HFFc6 (cell line): ENCODE data around the gene JMJD4. TPM values are rescaled to one million over a fixed set of nuclear protein-coding genes. Genes with fewer than 3 reads are reported as not detected.
A peak's percentile ranks its signal among the peaks of the same experiment; 100 is the strongest.

ENCODE experiments used
- DNase-seq: peaks from one replicate; pipeline ENCODE4 v3.0.0-alpha.2; 2018
- H3K27ac Mint-ChIP-seq: 2 replicates; pipeline ENCODE4 v1.8.0; 2020; ENCODE audit warnings: mild to moderate bottlenecking, mixed read lengths
- H3K27me3 Mint-ChIP-seq: 2 replicates; pipeline ENCODE4 v1.8.0; 2021; ENCODE audit warnings: mild to moderate bottlenecking, moderate library complexity, mixed read lengths; ENCODE audit not compliant: insufficient read depth
- H3K36me3 Mint-ChIP-seq: 2 replicates; pipeline ENCODE4 v1.8.0; 2021; ENCODE audit warnings: low read depth, mixed read lengths
- H3K4me1 Mint-ChIP-seq: 2 replicates; pipeline ENCODE4 v1.8.0; 2020; ENCODE audit warnings: low read depth, mixed read lengths
- H3K4me3 Mint-ChIP-seq: 2 replicates; pipeline ENCODE4 v1.8.0; 2020; ENCODE audit warnings: mild to moderate bottlenecking, moderate library complexity, mixed read lengths
- H3K9me3 Mint-ChIP-seq: 2 replicates; pipeline ENCODE4 v1.8.0; 2020; ENCODE audit warnings: mild to moderate bottlenecking, mixed read lengths
- total RNA-seq, 6 experiments: library from RNA; stranded (reverse); fragmentation: NEBNext Ultra II Directional; extraction: Animal tissue kit (Norgen Biotek cat#: 25700); gene quantifications; 2 replicates in 1 of 6; 3 replicates in 5 of 6; pipeline ENCODE4 v1.2.3, GENCODE V29; 2021
- TF ChIP-seq, protein P1 (sequence below): fragments of 200-600 bp; sonication (generic); IDR thresholded peaks from 2 replicates; pipeline ENCODE4 v1.5.0; 2021; ENCODE audit warnings: antibody characterized with exemption, mild to moderate bottlenecking

Gene JMJD4
- total RNA-seq, 6 experiments from 2014 or later = 20.2 to 23.1 (median 21.5) TPM

DNA sequence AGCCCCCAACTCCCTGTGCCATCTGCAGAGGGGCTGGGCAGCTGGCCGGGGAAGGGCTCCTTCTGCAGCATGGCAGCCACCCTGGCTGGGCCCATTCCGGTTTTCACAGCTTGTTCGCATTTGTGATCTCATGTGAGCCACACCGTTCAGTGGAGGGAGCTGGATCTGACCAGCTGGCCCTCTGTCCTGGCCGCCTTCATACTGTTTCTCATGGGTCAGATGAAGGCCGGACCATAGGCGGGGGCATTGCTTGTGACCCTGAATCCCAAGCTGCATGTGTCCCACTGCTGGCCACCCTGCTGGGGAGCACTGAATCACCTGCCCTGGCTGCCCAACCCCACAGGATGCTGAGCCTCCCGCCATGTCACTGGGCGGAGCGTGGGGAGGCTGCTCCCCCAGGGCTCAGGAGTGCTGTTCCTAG is 43.9 kb upstream of the JMJD4 start:
- Mint-ChIP-seq H3K4me1 (peaks cover 60% of the 10 kb centered on the region), H3K4me3 (no peak overlapping the region), H3K9me3 (no peaks in the 10 kb centered on the region), H3K27ac (peak overlapping the region; percentile 70), H3K27me3 (no peaks in the 10 kb centered on the region), H3K36me3 (peaks cover 6% of the 10 kb centered on the region)
- DNase-seq = no peak
- TF ChIP-seq, protein P1, sequence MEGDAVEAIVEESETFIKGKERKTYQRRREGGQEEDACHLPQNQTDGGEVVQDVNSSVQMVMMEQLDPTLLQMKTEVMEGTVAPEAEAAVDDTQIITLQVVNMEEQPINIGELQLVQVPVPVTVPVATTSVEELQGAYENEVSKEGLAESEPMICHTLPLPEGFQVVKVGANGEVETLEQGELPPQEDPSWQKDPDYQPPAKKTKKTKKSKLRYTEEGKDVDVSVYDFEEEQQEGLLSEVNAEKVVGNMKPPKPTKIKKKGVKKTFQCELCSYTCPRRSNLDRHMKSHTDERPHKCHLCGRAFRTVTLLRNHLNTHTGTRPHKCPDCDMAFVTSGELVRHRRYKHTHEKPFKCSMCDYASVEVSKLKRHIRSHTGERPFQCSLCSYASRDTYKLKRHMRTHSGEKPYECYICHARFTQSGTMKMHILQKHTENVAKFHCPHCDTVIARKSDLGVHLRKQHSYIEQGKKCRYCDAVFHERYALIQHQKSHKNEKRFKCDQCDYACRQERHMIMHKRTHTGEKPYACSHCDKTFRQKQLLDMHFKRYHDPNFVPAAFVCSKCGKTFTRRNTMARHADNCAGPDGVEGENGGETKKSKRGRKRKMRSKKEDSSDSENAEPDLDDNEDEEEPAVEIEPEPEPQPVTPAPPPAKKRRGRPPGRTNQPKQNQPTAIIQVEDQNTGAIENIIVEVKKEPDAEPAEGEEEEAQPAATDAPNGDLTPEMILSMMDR = no peak

DNA sequence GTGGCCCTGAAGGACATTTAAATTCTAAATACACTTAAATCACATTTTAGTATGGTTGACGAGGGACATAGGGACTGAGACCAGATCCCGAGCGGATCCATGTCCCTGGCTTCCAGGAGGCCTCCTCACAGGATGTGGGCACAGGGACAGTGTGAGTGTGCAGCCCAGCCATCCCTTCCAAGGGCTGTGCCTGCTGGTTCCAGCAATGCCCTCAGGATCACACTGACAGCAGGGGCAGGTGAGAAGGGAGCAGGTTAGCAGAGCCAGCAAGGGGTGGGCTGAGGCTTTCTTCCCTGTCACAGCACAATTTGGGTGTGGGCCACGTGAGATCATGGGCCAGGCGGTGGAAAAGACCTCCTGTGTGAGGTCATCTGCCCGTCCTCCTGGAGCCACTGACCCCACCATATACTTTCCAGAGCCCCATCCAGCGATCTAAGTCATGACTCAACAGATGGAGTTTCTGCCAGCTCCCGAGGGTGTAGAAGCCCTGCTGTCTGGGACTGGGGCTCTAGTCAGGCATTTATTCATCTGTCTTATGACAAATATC is 43.4 kb upstream of the JMJD4 start:
- DNase-seq = peak; percentile 63
- Mint-ChIP-seq H3K4me3 (no peak overlapping the region), H3K9me3 (no peaks in the 10 kb centered on the region), H3K36me3 (peaks cover 6% of the 10 kb centered on the region), H3K27ac (peak overlapping the region; percentile 70), H3K27me3 (no peaks in the 10 kb centered on the region), H3K4me1 (peaks cover 62% of the 10 kb centered on the region)
- TF ChIP-seq, protein P1 = no peak

DNA sequence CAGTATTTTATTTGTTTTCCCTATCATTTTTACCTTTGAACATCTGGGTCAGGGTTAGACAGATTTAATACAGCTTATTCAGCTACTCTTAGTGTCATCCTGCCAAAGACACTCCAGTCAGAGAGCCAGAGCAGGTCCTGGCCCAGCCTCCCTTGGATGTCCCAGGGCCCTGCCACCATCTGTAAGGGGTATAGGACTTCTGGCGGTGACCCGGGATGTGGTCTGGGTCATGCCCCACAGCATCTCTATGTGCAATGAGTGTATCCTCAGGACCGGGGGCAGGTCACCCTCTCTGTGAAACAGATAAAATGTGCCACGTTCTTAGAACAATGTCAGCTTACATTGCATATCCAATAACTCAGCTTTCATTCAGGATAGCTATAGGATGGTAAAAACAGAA is 42.5 kb upstream of the JMJD4 start:
- Mint-ChIP-seq H3K27ac (peak overlapping the region; percentile 29; the same call in 1 of the 2 replicates), H3K36me3 (peaks cover 4% of the 10 kb centered on the region), H3K9me3 (no peaks in the 10 kb centered on the region), H3K4me3 (no peak overlapping the region), H3K4me1 (peaks cover 62% of the 10 kb centered on the region), H3K27me3 (no peaks in the 10 kb centered on the region)
- no peak for DNase-seq
- TF ChIP-seq, protein P1 = no peak

DNA sequence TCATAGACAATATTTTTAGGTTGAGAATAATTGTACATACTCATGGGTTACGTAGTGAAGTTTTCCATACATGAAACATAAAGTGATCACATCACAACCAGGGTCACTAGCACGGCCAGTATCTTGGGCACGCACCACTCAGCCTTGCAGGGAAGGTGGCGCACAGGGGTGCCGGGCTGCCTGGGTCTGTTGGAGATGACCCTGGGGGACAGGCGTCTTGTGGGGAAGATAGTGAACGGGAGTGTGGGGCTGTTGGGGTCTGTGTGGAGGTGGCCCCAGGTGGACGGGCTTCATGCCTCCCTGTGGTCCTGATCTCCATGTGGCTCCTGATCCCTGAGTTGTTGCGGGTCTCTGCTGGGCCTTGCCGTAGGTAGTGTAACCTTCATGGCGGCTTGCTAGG is 42.1 kb upstream of the JMJD4 start:
- H3K4me3 Mint-ChIP-seq = no peak overlapping the region
- no peaks in the 10 kb centered on the region for H3K27me3 Mint-ChIP-seq
- peaks cover 62% of the 10 kb centered on the region for H3K4me1 Mint-ChIP-seq
- H3K9me3 Mint-ChIP-seq = no peaks in the 10 kb centered on the region
- H3K27ac Mint-ChIP-seq = peak overlapping the region; percentile 46; the same call in 1 of the 2 replicates
- no peak for DNase-seq
- TF ChIP-seq, protein P1 = no peak
- H3K36me3 Mint-ChIP-seq = peaks cover 4% of the 10 kb centered on the region

DNA sequence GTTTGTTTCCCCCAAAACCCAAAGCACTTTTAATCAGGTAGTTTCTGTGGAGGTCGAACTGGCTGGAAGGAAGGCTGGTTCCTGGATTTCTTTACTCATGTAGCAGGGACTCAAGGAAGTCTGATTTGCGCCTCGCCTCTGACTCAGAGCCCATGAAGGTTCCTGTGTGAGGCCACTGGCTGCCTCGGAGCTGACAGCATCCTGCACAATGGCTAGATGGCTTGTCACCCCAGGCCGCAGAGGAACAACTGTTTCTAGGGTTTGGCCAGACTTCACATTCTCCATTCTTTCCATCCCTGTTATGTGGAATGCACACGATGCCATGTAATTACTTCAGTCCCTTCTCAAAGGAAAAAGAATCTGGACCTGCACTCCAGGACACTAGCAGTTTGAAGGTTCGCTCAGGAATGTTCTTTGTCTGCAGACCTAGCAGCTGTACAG is 41.2 kb upstream of the JMJD4 start:
- DNase-seq = peak; percentile 84
- TF ChIP-seq, protein P1 = no peak
- H3K27me3 Mint-ChIP-seq = no peaks in the 10 kb centered on the region
- H3K9me3 Mint-ChIP-seq = no peaks in the 10 kb centered on the region
- H3K4me1 Mint-ChIP-seq = peaks cover 62% of the 10 kb centered on the region
- H3K27ac Mint-ChIP-seq = peak overlapping the region; percentile 95
- peaks cover 4% of the 10 kb centered on the region for H3K36me3 Mint-ChIP-seq
- H3K4me3 Mint-ChIP-seq = peak overlapping the region; percentile 61
